Loucy (cell line): ENCODE results near the gene MPO.

Experiments
- H2AFZ ChIP-seq: fragments of 200-600 bp; sonication (generic); 2 replicates; pipeline ENCODE4 v1.6.0; 2016; ENCODE audit warnings: antibody characterized with exemption, mild to moderate bottlenecking, low read length, moderate library complexity
- H3F3A ChIP-seq: fragments of 200-600 bp; 2 replicates; pipeline ENCODE4 v1.6.0; 2016; ENCODE audit warnings: antibody characterized with exemption, low read depth, mild to moderate bottlenecking
- H3K27me3 ChIP-seq: fragments of 200-600 bp; sonication (generic); 2 replicates; pipeline ENCODE4 v1.6.1; 2014; ENCODE audit warnings: low read length, mild to moderate bottlenecking; ENCODE audit not compliant: insufficient read depth, poor library complexity, severe bottlenecking
- H3K36me3 ChIP-seq: fragments of 200-600 bp; sonication (generic); 2 replicates; pipeline ENCODE4 v1.6.1; 2016; ENCODE audit warnings: low read length; ENCODE audit not compliant: insufficient read depth
- H3K4me1 ChIP-seq: fragments of 200-600 bp; sonication (generic); 2 replicates; pipeline ENCODE4 v1.5.1; 2014; ENCODE audit warnings: low read length, mild to moderate bottlenecking; ENCODE audit not compliant: insufficient read depth, poor library complexity, severe bottlenecking
- H3K4me2 ChIP-seq: fragments of 200-600 bp; sonication (generic); 2 replicates; pipeline ENCODE4 v1.6.0; 2014; ENCODE audit warnings: antibody characterized with exemption, low read length, low read depth, mild to moderate bottlenecking; ENCODE audit not compliant: poor library complexity, severe bottlenecking
- H3K4me3 ChIP-seq: fragments of 200-600 bp; sonication (generic); 2 replicates; pipeline ENCODE4 v1.5.1; 2014; ENCODE audit warnings: low read length, mild to moderate bottlenecking, mixed read lengths; ENCODE audit not compliant: poor library complexity, severe bottlenecking
- H3K79me2 ChIP-seq: fragments of 200-600 bp; sonication (generic); 2 replicates; pipeline ENCODE4 v1.6.1; 2014; ENCODE audit warnings: low read length; ENCODE audit not compliant: insufficient read depth
- H3K9ac ChIP-seq: fragments of 200-600 bp; sonication (generic); 2 replicates; pipeline ENCODE4 v1.6.0; 2014; ENCODE audit warnings: mild to moderate bottlenecking, low read depth, low read length, moderate library complexity; ENCODE audit not compliant: poor library complexity, severe bottlenecking
- H3K9me2 ChIP-seq: fragments of 200-600 bp; sonication (generic); replicated peaks from 2 replicates; pipeline ENCODE4 v1.6.1; 2016; ENCODE audit warnings: low read depth, low read length, mixed read lengths
- H3K9me3 ChIP-seq: fragments of 200-600 bp; sonication (generic); 2 replicates; pipeline ENCODE4 v1.6.1; 2014; ENCODE audit warnings: mild to moderate bottlenecking, antibody characterized with exemption, low read length, low read depth; ENCODE audit not compliant: insufficient read depth
- H4K20me1 ChIP-seq: fragments of 200-600 bp; sonication (generic); 2 replicates; pipeline ENCODE4 v1.6.0; 2014; ENCODE audit warnings: antibody characterized with exemption, low read length, mild to moderate bottlenecking; ENCODE audit not compliant: insufficient read depth, poor library complexity, severe bottlenecking
- CTCF ChIP-seq: fragments of 200-600 bp; sonication (generic); conservative IDR thresholded peaks from 2 replicates; pipeline ENCODE4 v1.5.1; 2014; ENCODE audit warnings: mild to moderate bottlenecking, antibody characterized with exemption, low read length
- EZH2phosphoT487 ChIP-seq: fragments of 200-600 bp; IDR thresholded peaks from 2 replicates; pipeline ENCODE4 v1.6.1; 2018; ENCODE audit warnings: antibody characterized with exemption, mild to moderate bottlenecking, moderate library complexity, borderline replicate concordance

The MPO gene

GRCh38 chr17:58244963-58245362, 35.8 kb downstream of the MPO start:
- H2AFZ ChIP-seq: no peak overlapping the region
- no peaks in the 10 kb centered on the region for H3K79me2 ChIP-seq
- no peak overlapping the region for H3K4me3 ChIP-seq
- no peaks in the 10 kb centered on the region for H4K20me1 ChIP-seq
- H3K9me2 ChIP-seq: no peaks in the 10 kb centered on the region
- H3K4me2 ChIP-seq: no peak overlapping the region
- TF ChIP-seq EZH2phosphoT487: no peak
- H3K9ac ChIP-seq: no peak overlapping the region
- no peaks in the 10 kb centered on the region for H3K27me3 ChIP-seq
- H3K4me1 ChIP-seq: peaks cover 9% of the 10 kb centered on the region
- H3F3A ChIP-seq: no peaks in the 10 kb centered on the region
- H3K36me3 ChIP-seq: no peaks in the 10 kb centered on the region
- H3K9me3 ChIP-seq: no peaks in the 10 kb centered on the region

- no peaks in the 10 kb centered on the region for H3K4me1 ChIP-seq
- no peaks in the 10 kb centered on the region for H3F3A ChIP-seq
- H3K79me2 ChIP-seq: no peaks in the 10 kb centered on the region
- H3K9me3 ChIP-seq: no peaks in the 10 kb centered on the region
- no peaks in the 10 kb centered on the region for H3K27me3 ChIP-seq
- no peak overlapping the region for H2AFZ ChIP-seq
- no peak overlapping the region for H3K4me2 ChIP-seq
- no peak overlapping the region for H3K9ac ChIP-seq
- H3K36me3 ChIP-seq: no peaks in the 10 kb centered on the region
- TF ChIP-seq CTCF (no peak), EZH2phosphoT487 (no peak)
- H3K4me3 ChIP-seq: no peak overlapping the region
- H4K20me1 ChIP-seq: no peaks in the 10 kb centered on the region
- no peaks in the 10 kb centered on the region for H3K9me2 ChIP-seq
Observed at GRCh38 chr17:58242171-58242784, 38.5 kb downstream of the MPO start.

GRCh38 chr17:58239987-58240386, 40.7 kb downstream of the MPO start:
- Histone ChIP-seq H3K9me2 (no peaks in the 10 kb centered on the region), H3K4me1 (no peaks in the 10 kb centered on the region), H3K4me2 (no peak overlapping the region), H3K27me3 (peaks cover 14% of the 10 kb centered on the region), H3K4me3 (no peak overlapping the region), H3K9ac (no peak overlapping the region), H3K79me2 (no peaks in the 10 kb centered on the region), H3K9me3 (no peaks in the 10 kb centered on the region), H3K36me3 (no peaks in the 10 kb centered on the region), H2AFZ (no peak overlapping the region), H4K20me1 (no peaks in the 10 kb centered on the region), H3F3A (no peaks in the 10 kb centered on the region)
- TF ChIP-seq EZH2phosphoT487 (no peak), CTCF (no peak)

GRCh38 chr17:58238147-58238634, 42.5 kb downstream of the MPO start, which contains the start of gene LPO:
Gene LPO (plus strand): TSS chr17:58238584. CDS start chr17:58242980, 4,396 bp downstream.
- H3K27me3 ChIP-seq: peaks cover 16% of the 10 kb centered on the region
- H3K36me3 ChIP-seq: no peaks in the 10 kb centered on the region
- H3F3A ChIP-seq: no peaks in the 10 kb centered on the region
- H2AFZ ChIP-seq: no peak within 1 kb of the TSS
- no peak for TF ChIP-seq CTCF
- TF ChIP-seq EZH2phosphoT487: no peak
- H3K9me2 ChIP-seq: no peaks in the 10 kb centered on the region
- H3K9ac ChIP-seq: no peak within 1 kb of the TSS
- no peaks in the 10 kb centered on the region for H4K20me1 ChIP-seq
- H3K4me3 ChIP-seq: no peak within 1 kb of the TSS
- H3K9me3 ChIP-seq: no peaks in the 10 kb centered on the region
- no peaks in the 10 kb centered on the region for H3K4me1 ChIP-seq
- H3K79me2 ChIP-seq: no peaks in the 10 kb centered on the region
- H3K4me2 ChIP-seq: no peak within 1 kb of the TSS
